DOHH2 (cell line): ENCODE data around the gene TBC1D16.

Source experiments
- H3F3A ChIP-seq: fragments of 200-600 bp; sonication (generic), shearing (Covaris generic); 2 replicates; pipeline ENCODE4 v1.6.0; 2016; ENCODE audit warnings: antibody characterized with exemption, mild to moderate bottlenecking; ENCODE audit not compliant: control insufficient read depth, insufficient read depth
- H3K27ac ChIP-seq: fragments of 200-600 bp; sonication (generic); 2 replicates; pipeline ENCODE4 v1.5.1; 2014; ENCODE audit warnings: low read depth, mild to moderate bottlenecking, low read length, moderate library complexity
- H3K27me3 ChIP-seq: fragments of 200-600 bp; sonication (generic); 2 replicates; pipeline ENCODE4 v1.6.1; 2014; ENCODE audit warnings: mild to moderate bottlenecking, low read length, mixed read lengths; ENCODE audit not compliant: control insufficient read depth
- H3K36me3 ChIP-seq: fragments of 200-600 bp; sonication (generic); 2 replicates; pipeline ENCODE4 v1.6.1; 2014; ENCODE audit warnings: mild to moderate bottlenecking, low read length, moderate library complexity, mixed read lengths; ENCODE audit not compliant: control insufficient read depth
- H3K4me1 ChIP-seq: fragments of 200-600 bp; sonication (generic); 2 replicates; pipeline ENCODE4 v1.6.1; 2014; ENCODE audit warnings: mild to moderate bottlenecking, low read length, mixed read lengths; ENCODE audit not compliant: control insufficient read depth
- H3K4me2 ChIP-seq: fragments of 200-600 bp; sonication (generic); 2 replicates; pipeline ENCODE4 v1.6.0; 2014; ENCODE audit warnings: mild to moderate bottlenecking, low read length, moderate library complexity
- H3K4me3 ChIP-seq: fragments of 200-600 bp; sonication (generic); 2 replicates; pipeline ENCODE4 v1.5.1; 2014; ENCODE audit warnings: mild to moderate bottlenecking, low read length, mixed read lengths
- H3K79me2 ChIP-seq: fragments of 200-600 bp; sonication (generic); 2 replicates; pipeline ENCODE4 v1.6.1; 2014; ENCODE audit warnings: mild to moderate bottlenecking, low read length, mixed read lengths; ENCODE audit not compliant: control insufficient read depth
- H3K9me2 ChIP-seq: fragments of 200-600 bp; sonication (generic); replicated peaks from 2 replicates; pipeline ENCODE4 v1.6.1; 2014; ENCODE audit warnings: mild to moderate bottlenecking, low read length, mixed read lengths; ENCODE audit not compliant: control insufficient read depth
- H3K9me3 ChIP-seq: fragments of 200-600 bp; sonication (generic); 2 replicates; pipeline ENCODE4 v1.6.1; 2014; ENCODE audit warnings: antibody characterized with exemption, low read length, mixed read lengths; ENCODE audit not compliant: control insufficient read depth, insufficient read depth
- H4K20me1 ChIP-seq: fragments of 200-600 bp; sonication (generic); 2 replicates; pipeline ENCODE4 v1.6.0; 2014; ENCODE audit warnings: low read depth, mild to moderate bottlenecking, antibody characterized with exemption, low read length, moderate library complexity; ENCODE audit not compliant: control insufficient read depth, insufficient read depth
- CTCF ChIP-seq: fragments of 200-600 bp; sonication (generic); IDR thresholded peaks from one replicate; pipeline ENCODE4 v1.5.1; 2014; ENCODE audit warnings: antibody characterized with exemption, mild to moderate bottlenecking, low read depth, low read length; ENCODE audit not compliant: poor library complexity, severe bottlenecking
- EZH2phosphoT487 ChIP-seq: fragments of 200-600 bp; sonication (generic); IDR thresholded peaks from 2 replicates; pipeline ENCODE4 v1.6.1; 2017; ENCODE audit warnings: borderline replicate concordance, mild to moderate bottlenecking, antibody characterized with exemption, low read length, moderate library complexity, mixed read lengths

The TBC1D16 gene

GRCh38 chr17:79989106-79989835, 46.4 kb downstream of the TBC1D16 start:
- Histone ChIP-seq H3K27ac (no peak overlapping the region), H3K9me2 (no peaks in the 10 kb centered on the region), H3K4me3 (no peak overlapping the region), H3K79me2 (no peaks in the 10 kb centered on the region), H3K4me2 (no peak overlapping the region), H3K4me1 (peaks cover 4% of the 10 kb centered on the region; the same call in 1 of the 2 replicates), H3F3A (no peaks in the 10 kb centered on the region), H3K9me3 (no peaks in the 10 kb centered on the region), H4K20me1 (no peaks in the 10 kb centered on the region), H3K27me3 (peaks cover 6% of the 10 kb centered on the region), H3K36me3 (no peaks in the 10 kb centered on the region)
- TF ChIP-seq CTCF (no peak), EZH2phosphoT487 (no peak)

GRCh38 chr17:79988185-79988971, 47.3 kb downstream of the TBC1D16 start:
- peaks cover 3% of the 10 kb centered on the region for H3K27me3 ChIP-seq
- no peak overlapping the region for H3K4me3 ChIP-seq
- no peaks in the 10 kb centered on the region for H4K20me1 ChIP-seq
- no peaks in the 10 kb centered on the region for H3K36me3 ChIP-seq
- no peaks in the 10 kb centered on the region for H3F3A ChIP-seq
- no peaks in the 10 kb centered on the region for H3K4me1 ChIP-seq
- no peaks in the 10 kb centered on the region for H3K9me3 ChIP-seq
- H3K79me2 ChIP-seq: no peaks in the 10 kb centered on the region
- H3K9me2 ChIP-seq: no peaks in the 10 kb centered on the region
- H3K27ac ChIP-seq: no peak overlapping the region
- no peak for TF ChIP-seq CTCF
- TF ChIP-seq EZH2phosphoT487: no peak
- no peak overlapping the region for H3K4me2 ChIP-seq

- H3K9me3 ChIP-seq: no peaks in the 10 kb centered on the region
- H3K27me3 ChIP-seq: no peaks in the 10 kb centered on the region; the same call in 1 of the 2 replicates
- H4K20me1 ChIP-seq: no peaks in the 10 kb centered on the region
- H3K36me3 ChIP-seq: no peaks in the 10 kb centered on the region
- H3F3A ChIP-seq: no peaks in the 10 kb centered on the region
- no peaks in the 10 kb centered on the region for H3K9me2 ChIP-seq
- no peak for TF ChIP-seq CTCF
- TF ChIP-seq EZH2phosphoT487: no peak
- H3K4me3 ChIP-seq: no peak overlapping the region
- H3K4me2 ChIP-seq: no peak overlapping the region
- H3K4me1 ChIP-seq: no peaks in the 10 kb centered on the region
- H3K79me2 ChIP-seq: no peaks in the 10 kb centered on the region
- H3K27ac ChIP-seq: no peak overlapping the region
These were observed 47.8 kb downstream of the TBC1D16 start for GRCh38 chr17:79987935-79988184.
